Gastroesophageal sphincter (tissue), 4 donors: ENCODE data around the gene CSPG4. TPM values are rescaled to one million over a fixed set of nuclear protein-coding genes. Genes with fewer than 3 reads are reported as not detected.
A peak's percentile ranks its signal among the peaks of the same experiment; 100 is the strongest.
"Not testable (repeated sequence)": the region's sequence is repeated elsewhere in the genome, so short reads cannot be mapped to it uniquely, and the experiment has no call there.

Experiments
- ATAC-seq: fragments of 150-250 bp; one replicate; pipeline ENCODE4 v1.9.1; 2016; ENCODE audit warnings: mild to moderate bottlenecking, moderate library complexity
- H3K27ac ChIP-seq, 4 donors: fragments of 200-600 bp; sonication (generic) in 3 of 4; 1 replicate in 3 of 4; 2 replicates in 1 of 4; pipeline ENCODE4 v1.5.1; 2016 to 2019
- H3K27me3 ChIP-seq: fragments of 200-600 bp; sonication (generic); one replicate; pipeline ENCODE4 v1.5.1; 2019
- H3K36me3 ChIP-seq, 2 donors: fragments of 200-600 bp; sonication (generic); one replicate each; pipeline ENCODE4 v1.5.1; 2019; ENCODE audit warnings: control low read depth in 1 of 2
- H3K4me1 ChIP-seq, 3 donors: fragments of 200-600 bp; sonication (generic); 1 replicate in 2 of 3; 2 replicates in 1 of 3; pipeline ENCODE4 v1.5.1; 2016 to 2019; ENCODE audit warnings: control low read depth in 2 of 3
- H3K4me3 ChIP-seq, 2 donors: fragments of 200-600 bp; sonication (generic); one replicate each; pipeline ENCODE4 v1.5.1; 2019; ENCODE audit warnings: mild to moderate bottlenecking in 1 of 2, moderate library complexity in 1 of 2
- H3K9me3 ChIP-seq, 3 donors: fragments of 200-600 bp; sonication (generic); one replicate each; pipeline ENCODE4 v1.5.1; 2017 to 2019; ENCODE audit warnings: control low read depth in 2 of 3
- EP300 ChIP-seq: sonication (generic); formaldehyde crosslinking; IDR thresholded peaks from one replicate; pipeline ENCODE4 v1.6.1; 2017; ENCODE audit warnings: antibody characterized with exemption, mild to moderate bottlenecking
- POLR2A ChIP-seq, 2 donors: fragments of 450-650 bp; IDR thresholded peaks; one replicate each; pipeline ENCODE4 v1.6.1; 2017; ENCODE audit warnings: antibody characterized with exemption in 2 of 2, mild to moderate bottlenecking in 2 of 2, moderate library complexity in 1 of 2
- POLR2AphosphoS5 ChIP-seq: sonication (generic); formaldehyde crosslinking; IDR thresholded peaks from one replicate; pipeline ENCODE4 v1.6.1; 2017; ENCODE audit warnings: antibody characterized with exemption
- WGBS, 2 donors: methylation state at CpG; one replicate each; pipeline ENCODE4 v1.1.5; 2018; ENCODE audit warnings: low coverage in 1 of 2; 5-methylcytosine and 5-hydroxymethylcytosine counted together
- total RNA-seq, 4 donors: library from RNA; depleted of rRNA; stranded (reverse); fragments of >200 nt; gene quantifications; one replicate each; pipeline ENCODE4 v1.1.0, GENCODE V29; 2016
- TF ChIP-seq, protein P1 (sequence below), 4 experiments: fragments of 200-600 bp in 2 of 4; fragments of 450-650 bp in 2 of 4; sonication (generic) in 1 of 4; IDR thresholded peaks; one replicate each; pipeline ENCODE4 v1.5.1; 2017 to 2019; ENCODE audit warnings: antibody characterized with exemption in 4 of 4, mild to moderate bottlenecking in 2 of 4, moderate library complexity in 2 of 4

Gene CSPG4
- total RNA-seq, 4 donors from 2014 or later: 98.7 to 396 (median 151) TPM

DNA sequence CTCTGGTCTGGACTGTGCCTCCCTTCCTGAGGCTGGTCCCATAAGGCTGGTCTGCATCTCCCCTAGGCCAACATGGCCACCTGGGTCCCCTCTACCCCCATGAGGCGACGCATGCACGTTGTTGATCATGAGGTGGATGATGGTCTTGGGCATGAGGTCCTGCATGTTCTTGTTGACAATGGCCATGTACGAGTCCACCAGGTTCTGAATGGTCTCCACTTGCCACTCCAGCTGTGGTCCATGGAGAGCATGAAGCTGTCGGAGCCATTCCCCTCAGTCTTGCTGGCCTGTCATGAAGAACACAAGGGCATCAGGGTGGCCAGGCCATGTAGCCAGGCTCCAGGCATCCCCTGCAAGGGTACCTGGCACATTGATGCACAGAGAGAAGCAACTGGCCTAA lies 27.1 kb upstream of the CSPG4 start:
- no peaks in the 10 kb centered on the region for H3K27me3 ChIP-seq
- no peak overlapping the region for H3K27ac ChIP-seq
- H3K4me3 ChIP-seq: no peak overlapping the region
- H3K36me3 ChIP-seq: no peaks in the 10 kb centered on the region
- no peaks in the 10 kb centered on the region for H3K9me3 ChIP-seq
- TF ChIP-seq POLR2A (IDR thresholded peaks at IDR 0.05): no peak
- no peak for TF ChIP-seq EP300
- no peak for TF ChIP-seq POLR2AphosphoS5
- TF ChIP-seq, protein P1, sequence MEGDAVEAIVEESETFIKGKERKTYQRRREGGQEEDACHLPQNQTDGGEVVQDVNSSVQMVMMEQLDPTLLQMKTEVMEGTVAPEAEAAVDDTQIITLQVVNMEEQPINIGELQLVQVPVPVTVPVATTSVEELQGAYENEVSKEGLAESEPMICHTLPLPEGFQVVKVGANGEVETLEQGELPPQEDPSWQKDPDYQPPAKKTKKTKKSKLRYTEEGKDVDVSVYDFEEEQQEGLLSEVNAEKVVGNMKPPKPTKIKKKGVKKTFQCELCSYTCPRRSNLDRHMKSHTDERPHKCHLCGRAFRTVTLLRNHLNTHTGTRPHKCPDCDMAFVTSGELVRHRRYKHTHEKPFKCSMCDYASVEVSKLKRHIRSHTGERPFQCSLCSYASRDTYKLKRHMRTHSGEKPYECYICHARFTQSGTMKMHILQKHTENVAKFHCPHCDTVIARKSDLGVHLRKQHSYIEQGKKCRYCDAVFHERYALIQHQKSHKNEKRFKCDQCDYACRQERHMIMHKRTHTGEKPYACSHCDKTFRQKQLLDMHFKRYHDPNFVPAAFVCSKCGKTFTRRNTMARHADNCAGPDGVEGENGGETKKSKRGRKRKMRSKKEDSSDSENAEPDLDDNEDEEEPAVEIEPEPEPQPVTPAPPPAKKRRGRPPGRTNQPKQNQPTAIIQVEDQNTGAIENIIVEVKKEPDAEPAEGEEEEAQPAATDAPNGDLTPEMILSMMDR (IDR thresholded peaks at IDR 0.05): no peak
- no peak for ATAC-seq
- WGBS, 2 donors: 100% methylated on average over 3 of the region's 5 CpGs; no CpG with 5 or more reads in 1 of the 2 donors
- H3K4me1 ChIP-seq: peaks cover 0 to 31% (median 0%) of the 10 kb centered on the region in 3 donors

DNA sequence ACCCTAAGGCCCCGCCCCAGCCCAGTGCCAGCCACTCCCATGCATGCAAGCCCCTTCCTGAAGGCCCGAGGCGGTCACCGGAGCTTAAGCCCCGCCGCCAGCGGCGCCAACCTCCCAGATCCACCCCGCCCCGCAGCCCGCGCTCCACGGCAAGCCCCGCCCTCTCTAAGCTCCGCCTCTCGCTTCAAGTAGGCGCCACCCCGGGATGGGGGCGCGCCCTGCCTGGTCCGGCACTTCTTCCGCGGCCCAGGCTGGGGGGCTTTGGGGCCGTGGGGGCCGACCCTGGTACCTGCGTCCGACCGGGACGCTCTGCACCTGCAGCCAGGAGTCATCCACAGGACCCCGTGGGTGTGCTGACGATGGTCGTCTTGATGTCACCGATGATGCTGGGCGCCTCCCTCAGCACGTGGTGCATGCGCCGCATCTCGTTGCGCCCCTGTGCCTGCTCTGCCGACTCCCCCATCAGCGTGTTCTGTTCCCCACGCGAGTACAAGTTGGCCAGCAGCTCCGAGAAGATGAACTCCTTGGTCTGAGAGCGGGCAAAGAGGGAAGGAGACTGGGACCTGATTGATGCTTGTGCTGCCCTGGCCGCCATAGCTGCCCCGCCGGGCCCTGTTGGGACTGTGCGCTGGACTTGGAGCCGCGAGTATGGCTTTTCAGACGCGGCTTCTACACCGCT lies 26.1 kb upstream of the CSPG4 start:
- H3K27ac ChIP-seq: peak overlapping the region in 3 of 4 donors; percentile 38 to 86 (median 76)
- TF ChIP-seq EP300 (no peak), POLR2AphosphoS5 (no peak), POLR2A (IDR thresholded peaks at IDR 0.05) (no peak)
- WGBS, 2 donors: 25 to 27% methylated on average over 11 to 16 of the region's 54 CpGs

DNA sequence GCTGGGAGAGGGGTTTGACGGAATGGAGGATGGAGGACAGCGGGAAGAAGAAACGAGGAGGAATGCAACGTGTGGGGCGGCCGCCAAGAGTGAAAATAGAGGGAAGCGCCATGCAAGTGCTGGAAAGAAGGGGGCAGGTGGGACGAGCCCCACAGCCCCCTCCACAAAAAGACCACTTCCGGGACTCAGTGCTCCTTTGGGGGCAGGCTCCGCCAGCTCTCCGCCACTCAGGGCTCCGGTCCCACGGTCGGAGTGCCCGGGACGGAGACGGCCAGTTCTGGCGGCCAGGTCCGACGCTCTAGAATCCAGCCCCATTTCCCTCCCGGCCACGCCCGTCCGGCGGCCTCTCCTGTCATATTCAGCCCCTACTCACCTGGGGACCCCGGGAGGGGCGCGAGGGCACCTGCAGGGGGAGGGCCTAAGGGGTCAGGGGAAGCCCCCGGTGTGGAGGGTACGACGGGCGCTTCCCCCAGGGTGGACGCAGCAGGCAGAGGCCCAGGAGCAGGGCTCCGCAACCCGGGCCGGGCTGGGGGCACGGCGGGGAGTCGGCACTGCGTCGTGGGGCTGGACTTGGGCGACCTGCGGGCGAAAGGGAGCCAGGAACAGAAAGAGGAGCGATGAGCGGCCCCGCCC lies 25.5 kb upstream of the CSPG4 start:
- H3K9me3 ChIP-seq: no peaks in the 10 kb centered on the region
- 3 to 4% methylated on average over 4 to 14 of the region's 47 CpGs for WGBS, 2 donors
- TF ChIP-seq, protein P1 (IDR thresholded peaks at IDR 0.05): no peak
- TF ChIP-seq POLR2AphosphoS5: no peak
- peak in 1 of 2 donors; percentile 18 for TF ChIP-seq POLR2A (IDR thresholded peaks at IDR 0.05)
- TF ChIP-seq EP300: no peak

More for the DNA sequence above, 26.1 kb upstream of the CSPG4 start:
- no peaks in the 10 kb centered on the region for H3K36me3 ChIP-seq
- no peaks in the 10 kb centered on the region for H3K27me3 ChIP-seq
- no peaks in the 10 kb centered on the region for H3K9me3 ChIP-seq
- H3K4me1 ChIP-seq: peaks cover 0 to 31% (median 0%) of the 10 kb centered on the region in 3 donors
- H3K4me3 ChIP-seq: peak overlapping the region; percentile 87 to 88
- peak; percentile 98 for ATAC-seq

DNA sequence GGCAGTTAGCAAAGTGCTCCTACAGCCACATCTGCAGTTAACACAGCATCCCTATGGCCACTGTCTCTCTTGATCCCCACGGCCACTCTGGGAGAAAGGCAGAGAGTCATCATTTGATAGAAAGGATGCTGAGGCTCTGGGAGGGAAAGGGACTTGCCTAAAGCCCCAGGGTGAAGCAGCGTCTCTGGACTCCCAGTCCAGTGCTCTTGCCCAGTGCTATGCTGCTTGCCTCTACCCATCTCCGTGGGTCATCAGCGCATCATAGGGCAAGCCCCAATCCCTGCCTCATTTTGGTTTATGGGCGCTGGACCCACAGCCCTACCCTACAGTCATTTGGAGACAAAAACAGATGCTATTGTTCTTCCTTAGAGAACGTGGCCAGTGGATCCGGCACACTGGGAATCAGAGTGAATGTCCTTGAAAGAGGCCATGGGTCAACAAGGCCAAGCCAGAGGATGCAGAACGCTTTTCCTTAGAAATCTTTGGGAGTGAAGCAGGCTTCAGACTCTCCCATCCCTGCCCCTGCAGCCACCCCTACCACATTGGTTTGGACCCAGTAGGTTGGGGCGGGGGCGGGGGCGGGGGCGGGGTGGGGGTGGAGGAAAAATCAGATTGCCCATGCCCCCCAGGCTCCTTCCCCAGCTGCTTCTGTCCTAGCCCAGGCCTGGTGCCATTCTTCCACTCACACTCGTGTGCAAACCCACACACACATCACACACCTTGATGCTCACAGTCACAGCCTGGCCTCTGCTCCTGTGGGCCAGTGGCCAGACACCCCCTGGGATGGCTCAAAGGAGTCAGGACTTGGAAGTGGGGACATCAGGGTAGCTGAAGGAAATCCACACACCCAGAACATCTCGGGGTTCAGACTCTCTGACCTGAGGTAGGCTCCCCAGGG lies 24.7 kb upstream of the CSPG4 start:
- 37 to 84% methylated on average over 4 to 5 of the region's 14 CpGs for WGBS, 2 donors
- not testable (repeated sequence) for ATAC-seq, H3K36me3 ChIP-seq, H3K9me3 ChIP-seq, H3K27me3 ChIP-seq
- H3K27ac ChIP-seq: peak overlapping the region in 3 of 4 donors; percentile 38 to 86 (median 76)
- peaks cover 0 to 40% (median 8%) of the 10 kb centered on the region in 3 donors for H3K4me1 ChIP-seq
- peak overlapping the region; percentile 87 to 88 for H3K4me3 ChIP-seq

More for the DNA sequence above, 25.5 kb upstream of the CSPG4 start:
- Histone ChIP-seq H3K4me1 (peaks cover 0 to 33% (median under 1%) of the 10 kb centered on the region in 3 donors), H3K4me3 (peak overlapping the region; percentile 87 to 88), H3K36me3 (no peaks in the 10 kb centered on the region), H3K27me3 (no peaks in the 10 kb centered on the region), H3K27ac (peak overlapping the region in 3 of 4 donors; percentile 38 to 86 (median 76))
- ATAC-seq: peak; percentile 20

DNA sequence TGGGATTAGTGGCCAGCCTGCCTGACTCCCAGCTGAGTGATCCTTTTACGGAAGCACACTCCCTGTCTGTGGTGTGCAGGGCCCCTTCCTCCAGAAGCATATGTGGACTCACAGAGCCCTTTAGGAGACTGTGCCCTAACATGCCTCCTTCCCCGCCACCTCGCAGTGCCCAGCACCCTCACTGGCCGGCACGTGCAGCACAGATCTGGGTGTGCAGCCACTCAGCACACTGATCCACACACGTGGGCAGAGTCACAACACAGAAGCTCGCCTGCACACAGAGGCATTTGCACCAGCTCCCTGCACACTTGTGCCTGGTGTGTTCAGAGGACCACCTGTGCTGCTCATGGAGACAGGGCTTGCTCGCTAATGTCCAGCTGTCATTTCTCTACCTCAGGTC lies 23.6 kb upstream of the CSPG4 start:
- no peak for ATAC-seq
- TF ChIP-seq EP300 (no peak), POLR2AphosphoS5 (no peak), POLR2A (IDR thresholded peaks at IDR 0.05) (no peak)
- TF ChIP-seq, protein P1 (IDR thresholded peaks at IDR 0.05): no peak
- 90% methylated on average over 2 of the region's 8 CpGs; no CpG with 5 or more reads in 1 of the 2 donors for WGBS, 2 donors
- Histone ChIP-seq H3K27me3 (no peaks in the 10 kb centered on the region), H3K9me3 (no peaks in the 10 kb centered on the region), H3K4me1 (peaks cover 0 to 51% (median 18%) of the 10 kb centered on the region in 3 donors), H3K36me3 (no peaks in the 10 kb centered on the region), H3K4me3 (no peak overlapping the region), H3K27ac (no peak overlapping the region)

DNA sequence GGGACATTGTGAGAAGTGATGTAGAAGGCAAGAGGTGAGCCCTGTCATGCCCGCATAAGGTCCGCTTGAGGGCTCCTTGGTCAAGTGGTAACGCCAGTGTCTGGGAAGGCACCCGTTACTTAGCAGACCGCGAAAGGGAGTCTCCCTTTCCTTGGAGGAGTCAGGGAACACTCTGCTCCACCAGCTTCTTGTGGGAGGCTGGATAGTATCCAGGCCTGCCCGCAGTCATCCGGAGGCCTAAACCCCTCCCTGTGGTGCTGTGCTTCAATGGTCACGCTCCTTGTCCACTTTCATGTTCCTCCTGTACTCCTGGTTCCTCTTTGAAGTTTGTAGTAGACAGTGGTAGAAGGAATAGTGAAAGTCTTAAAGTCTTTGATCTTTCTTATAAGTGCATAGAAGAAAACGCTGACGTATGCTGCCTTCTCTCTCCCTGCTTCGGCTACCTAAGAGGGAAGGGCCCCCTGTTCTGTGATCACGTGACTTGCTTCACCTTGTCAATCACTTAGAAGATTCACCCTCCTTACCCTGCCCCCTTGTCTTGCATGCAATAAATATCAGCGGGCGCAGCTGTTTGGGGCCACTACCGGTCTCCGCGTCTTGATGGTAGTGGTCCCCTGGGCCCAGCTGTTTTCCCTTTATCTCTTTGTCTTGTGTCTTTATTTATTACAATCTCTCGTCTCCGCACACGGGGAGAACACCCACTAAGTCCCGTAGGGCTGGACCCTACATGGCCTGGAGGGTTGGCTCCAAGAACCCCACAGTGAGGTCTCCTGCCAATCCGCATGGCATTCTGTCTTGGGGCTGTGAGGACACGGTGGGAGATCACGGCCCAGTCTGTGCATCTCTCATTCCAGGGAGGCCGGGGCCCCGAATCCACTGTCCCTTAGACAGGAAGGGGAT lies 22.5 kb upstream of the CSPG4 start:
- not testable (repeated sequence) for H3K4me3 ChIP-seq, ATAC-seq, H3K36me3 ChIP-seq, H3K27me3 ChIP-seq, H3K9me3 ChIP-seq
- H3K4me1 ChIP-seq: peaks cover 0 to 53% (median 19%) of the 10 kb centered on the region in 3 donors
- H3K27ac ChIP-seq: peak overlapping the region in 1 of 4 donors; percentile 59
- 53 to 76% methylated on average over 2 to 15 of the region's 27 CpGs for WGBS, 2 donors
